WTC11 (cell line): ENCODE measurements around the gene NUDT3.

Source experiments
- FOXP1 ChIP-seq: sonication (generic); formaldehyde crosslinking; IDR thresholded peaks from 2 replicates; pipeline ENCODE4 v1.8.0; 2022; ENCODE audit warnings: missing genetic modification reagents, mild to moderate bottlenecking, moderate library complexity, borderline replicate concordance
- NFE2L1 ChIP-seq: sonication (generic); formaldehyde crosslinking; IDR thresholded peaks from 2 replicates; pipeline ENCODE4 v1.8.1; 2023; ENCODE audit warnings: missing genetic modification reagents
- NR1H2 ChIP-seq: sonication (generic); formaldehyde crosslinking; IDR thresholded peaks from 2 replicates; pipeline ENCODE4 v1.9.0; 2021; ENCODE audit warnings: mild to moderate bottlenecking, moderate library complexity, missing genetic modification reagents
- STAT6 ChIP-seq: sonication (generic); formaldehyde crosslinking; conservative IDR thresholded peaks from 2 replicates; pipeline ENCODE4 v1.8.1; 2023; ENCODE audit warnings: mild to moderate bottlenecking, low read depth, missing genetic modification reagents, moderate library complexity
- TF ChIP-seq, protein P1 (sequence below): fragments of 200-600 bp; IDR thresholded peaks from 2 replicates; pipeline ENCODE4 v1.8.0; 2022; ENCODE audit warnings: antibody characterized with exemption
- TF ChIP-seq, protein P2 (sequence below): sonication (generic); formaldehyde crosslinking; IDR thresholded peaks from 2 replicates; pipeline ENCODE4 v1.8.1; 2022; ENCODE audit warnings: low read depth, missing genetic modification reagents, borderline replicate concordance
- TF ChIP-seq, protein P3 (sequence below): sonication (generic); formaldehyde crosslinking; IDR thresholded peaks from 2 replicates; pipeline ENCODE4 v1.8.1; 2023; ENCODE audit warnings: mild to moderate bottlenecking, missing genetic modification reagents, moderate library complexity

- TF ChIP-seq, protein P1, sequence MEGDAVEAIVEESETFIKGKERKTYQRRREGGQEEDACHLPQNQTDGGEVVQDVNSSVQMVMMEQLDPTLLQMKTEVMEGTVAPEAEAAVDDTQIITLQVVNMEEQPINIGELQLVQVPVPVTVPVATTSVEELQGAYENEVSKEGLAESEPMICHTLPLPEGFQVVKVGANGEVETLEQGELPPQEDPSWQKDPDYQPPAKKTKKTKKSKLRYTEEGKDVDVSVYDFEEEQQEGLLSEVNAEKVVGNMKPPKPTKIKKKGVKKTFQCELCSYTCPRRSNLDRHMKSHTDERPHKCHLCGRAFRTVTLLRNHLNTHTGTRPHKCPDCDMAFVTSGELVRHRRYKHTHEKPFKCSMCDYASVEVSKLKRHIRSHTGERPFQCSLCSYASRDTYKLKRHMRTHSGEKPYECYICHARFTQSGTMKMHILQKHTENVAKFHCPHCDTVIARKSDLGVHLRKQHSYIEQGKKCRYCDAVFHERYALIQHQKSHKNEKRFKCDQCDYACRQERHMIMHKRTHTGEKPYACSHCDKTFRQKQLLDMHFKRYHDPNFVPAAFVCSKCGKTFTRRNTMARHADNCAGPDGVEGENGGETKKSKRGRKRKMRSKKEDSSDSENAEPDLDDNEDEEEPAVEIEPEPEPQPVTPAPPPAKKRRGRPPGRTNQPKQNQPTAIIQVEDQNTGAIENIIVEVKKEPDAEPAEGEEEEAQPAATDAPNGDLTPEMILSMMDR = no peak
- TF ChIP-seq FOXP1 (CRISPR knock-in tag) (no peak), NR1H2 (CRISPR knock-in tag) (no peak), NFE2L1 (CRISPR knock-in tag) (no peak), STAT6 (CRISPR knock-in tag) (no peak)
- TF ChIP-seq, protein P2, sequence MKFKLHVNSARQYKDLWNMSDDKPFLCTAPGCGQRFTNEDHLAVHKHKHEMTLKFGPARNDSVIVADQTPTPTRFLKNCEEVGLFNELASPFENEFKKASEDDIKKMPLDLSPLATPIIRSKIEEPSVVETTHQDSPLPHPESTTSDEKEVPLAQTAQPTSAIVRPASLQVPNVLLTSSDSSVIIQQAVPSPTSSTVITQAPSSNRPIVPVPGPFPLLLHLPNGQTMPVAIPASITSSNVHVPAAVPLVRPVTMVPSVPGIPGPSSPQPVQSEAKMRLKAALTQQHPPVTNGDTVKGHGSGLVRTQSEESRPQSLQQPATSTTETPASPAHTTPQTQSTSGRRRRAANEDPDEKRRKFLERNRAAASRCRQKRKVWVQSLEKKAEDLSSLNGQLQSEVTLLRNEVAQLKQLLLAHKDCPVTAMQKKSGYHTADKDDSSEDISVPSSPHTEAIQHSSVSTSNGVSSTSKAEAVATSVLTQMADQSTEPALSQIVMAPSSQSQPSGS (CRISPR knock-in tag) = no peak
- TF ChIP-seq, protein P3, sequence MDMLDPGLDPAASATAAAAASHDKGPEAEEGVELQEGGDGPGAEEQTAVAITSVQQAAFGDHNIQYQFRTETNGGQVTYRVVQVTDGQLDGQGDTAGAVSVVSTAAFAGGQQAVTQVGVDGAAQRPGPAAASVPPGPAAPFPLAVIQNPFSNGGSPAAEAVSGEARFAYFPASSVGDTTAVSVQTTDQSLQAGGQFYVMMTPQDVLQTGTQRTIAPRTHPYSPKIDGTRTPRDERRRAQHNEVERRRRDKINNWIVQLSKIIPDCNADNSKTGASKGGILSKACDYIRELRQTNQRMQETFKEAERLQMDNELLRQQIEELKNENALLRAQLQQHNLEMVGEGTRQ (CRISPR knock-in tag) = no peak
Observed at GRCh38 chr6:34305497-34305896, 87.0 kb downstream of the NUDT3 start.
